Pancreas (tissue), 10 donors: ENCODE measurements around the gene FHOD3. TPM values are rescaled to one million over a fixed set of nuclear protein-coding genes. Genes with fewer than 3 reads are reported as not detected.

Experiments used
- ATAC-seq, 4 donors: fragments of 200-7000 bp; cut with Tn5 transposase; one replicate each; pipeline versions ENCODE4 v1.8.0 to v1.9.1; 2020; ENCODE audit warnings: mild to moderate bottlenecking in 4 of 4, moderate library complexity in 4 of 4
- DNase-seq, 6 donors: peaks; one replicate each; pipeline ENCODE4 v3.0.0-alpha.2; 2020
- FAIRE-seq: peaks from 2 replicates; lab custom pipeline; 2012; peaks lifted over from hg19 to GRCh38; lab: Jason Lieb, UNC
- H3K27ac ChIP-seq, 4 donors: fragments of 200-600 bp; sonication (generic); 1 replicate in 3 of 4; 2 replicates in 1 of 4; pipeline versions ENCODE4 v1.5.0 to v1.8.0; 2020
- H3K27me3 ChIP-seq, 4 donors: fragments of 200-600 bp; one replicate each; pipeline ENCODE4 v1.8.0; 2021
- H3K36me3 ChIP-seq, 3 donors: fragments of 200-600 bp; sonication (generic) in 1 of 3; one replicate each; pipeline versions ENCODE4 v1.5.0 to v1.8.0; 2020 to 2021
- H3K4me1 ChIP-seq, 3 donors: fragments of 200-600 bp; one replicate each; pipeline ENCODE4 v1.8.0; 2021
- H3K4me3 ChIP-seq, 4 donors: fragments of 200-600 bp; sonication (generic) in 2 of 4; one replicate each; pipeline versions ENCODE4 v1.5.0 to v1.8.0; 2020 to 2021
- H3K9me3 ChIP-seq, 4 donors: fragments of 200-600 bp; one replicate each; pipeline ENCODE4 v1.8.0; 2021
- WGBS, 2 donors: extraction: QIAGEN DNeasy Blood & Tissue Kit; methylation state at CpG; one replicate each; pipeline ENCODE4 v1.1.7; 2013; 5-methylcytosine and 5-hydroxymethylcytosine counted together
- intact Hi-C, 3 donors: fragments of 100-400 bp; cut with DNase I; formaldehyde crosslinking; loops; one replicate each; pipeline versions ENCODE4 v1.11.1 to v1.14.2; 2022
- polyA plus RNA-seq, 2 donors: library from polyadenylated mRNA; stranded (reverse); fragments of 200-250 nt; gene quantifications; one replicate each; pipeline ENCODE4 v1.2.3, GENCODE V29; 2013
- total RNA-seq, 6 donors: library from RNA; stranded (reverse); fragmentation: NEBNext Ultra II Directional in 4 of 6; extraction: Animal tissue kit (Norgen Biotek cat#: 25700) in 4 of 6; gene quantifications; one replicate each; pipeline versions ENCODE4 v1.2.1 to v1.2.4, GENCODE V29; 2021 to 2023
- TF ChIP-seq, protein P1 (sequence below), 4 donors: fragments of 200-600 bp; sonication (generic) in 3 of 4; IDR thresholded peaks; one replicate each; pipeline versions ENCODE4 v1.5.0 to v1.8.0; 2021; ENCODE audit warnings: antibody characterized with exemption in 4 of 4
- donor health status: healthy with polysubstance abuse.
- donor health status: DM: no; HTN: no; CAD: no; lungs with moderate emphysema.
- donor health status: DM: no; HTN: no; CAD: no.
- donor health status: control.
- donor health status: control.
- donor health status: Bipolar disorder and iron deficiency.
- donor health status: DM: yes; HTN: yes; CAD: no.
- donor health status: DM: no; HTN: no; CAD: no.
- donor health status: DM: no; HTN: no; CAD: no.
- donor health status: DM: yes; HTN: yes; CAD: no.

The FHOD3 gene
- total RNA-seq (1 to 10 TPM in 2 of 6 donors, under 1 TPM in 4; 0.25 to 4.3 (median 0.76) TPM), polyA plus RNA-seq (1 to 10 TPM; 1.6 to 1.7 TPM)

DNA sequence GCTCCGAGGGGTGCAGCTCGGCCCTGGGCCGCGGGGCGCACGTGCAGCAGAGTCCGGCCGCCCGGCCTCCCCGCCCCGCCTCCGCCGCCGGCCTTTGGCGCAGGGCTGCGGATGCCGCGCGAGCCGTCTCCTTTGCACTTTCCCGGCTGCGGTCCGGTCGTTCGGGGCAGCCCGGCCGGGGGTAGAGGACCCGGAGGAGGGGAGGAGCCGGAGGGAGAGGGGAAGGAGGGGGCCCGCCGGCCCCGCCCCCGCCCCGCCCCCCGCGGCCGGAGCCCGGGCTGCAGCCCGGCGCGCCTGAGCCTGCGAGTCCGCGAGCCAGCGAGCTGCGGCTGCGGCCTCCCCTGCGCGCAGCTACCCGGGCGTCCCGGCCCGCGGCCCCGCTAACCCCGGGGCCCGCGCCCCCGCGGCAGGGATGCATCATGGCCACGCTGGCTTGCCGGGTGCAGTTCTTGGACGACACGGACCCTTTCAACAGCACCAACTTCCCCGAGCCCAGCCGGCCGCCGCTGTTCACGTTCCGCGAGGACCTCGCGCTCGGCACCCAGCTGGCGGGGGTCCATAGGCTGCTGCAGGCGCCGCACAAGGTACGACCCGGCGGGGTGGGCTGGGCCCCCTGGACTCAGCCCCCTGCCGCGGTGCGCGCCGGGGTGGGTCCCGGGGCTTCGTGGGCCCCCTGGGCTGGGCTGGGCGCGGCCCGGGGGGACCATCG is at the start of gene FHOD3:
TSS of gene FHOD3 (plus strand) at position 297 of the 709 bp plus-strand sequence. CDS start at position 420, 123 bp downstream.
- Histone ChIP-seq H3K4me1 (peaks cover 0 to 4% (median 0%) of the 10 kb centered on the region in 3 donors), H3K4me3 (peak within 1 kb of the TSS; percentile 26 to 70 (median 63)), H3K36me3 (no peaks in the 10 kb centered on the region), H3K27ac (peak within 1 kb of the TSS in 1 of 4 donors; percentile 30), H3K27me3 (no peaks in the 10 kb centered on the region), H3K9me3 (no peaks in the 10 kb centered on the region)
- WGBS, 2 donors = 0 to 1% methylated on average over 55 to 91 of the region's 91 CpGs
- no peak for FAIRE-seq
- TF ChIP-seq, protein P1, sequence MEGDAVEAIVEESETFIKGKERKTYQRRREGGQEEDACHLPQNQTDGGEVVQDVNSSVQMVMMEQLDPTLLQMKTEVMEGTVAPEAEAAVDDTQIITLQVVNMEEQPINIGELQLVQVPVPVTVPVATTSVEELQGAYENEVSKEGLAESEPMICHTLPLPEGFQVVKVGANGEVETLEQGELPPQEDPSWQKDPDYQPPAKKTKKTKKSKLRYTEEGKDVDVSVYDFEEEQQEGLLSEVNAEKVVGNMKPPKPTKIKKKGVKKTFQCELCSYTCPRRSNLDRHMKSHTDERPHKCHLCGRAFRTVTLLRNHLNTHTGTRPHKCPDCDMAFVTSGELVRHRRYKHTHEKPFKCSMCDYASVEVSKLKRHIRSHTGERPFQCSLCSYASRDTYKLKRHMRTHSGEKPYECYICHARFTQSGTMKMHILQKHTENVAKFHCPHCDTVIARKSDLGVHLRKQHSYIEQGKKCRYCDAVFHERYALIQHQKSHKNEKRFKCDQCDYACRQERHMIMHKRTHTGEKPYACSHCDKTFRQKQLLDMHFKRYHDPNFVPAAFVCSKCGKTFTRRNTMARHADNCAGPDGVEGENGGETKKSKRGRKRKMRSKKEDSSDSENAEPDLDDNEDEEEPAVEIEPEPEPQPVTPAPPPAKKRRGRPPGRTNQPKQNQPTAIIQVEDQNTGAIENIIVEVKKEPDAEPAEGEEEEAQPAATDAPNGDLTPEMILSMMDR (IDR thresholded peaks at IDR 0.05) = no peak
- peak; percentile 63 to 83 (median 75) for DNase-seq
- intact Hi-C loops = no loop called here
- peak; percentile 78 to 89 (median 82) for ATAC-seq

DNA sequence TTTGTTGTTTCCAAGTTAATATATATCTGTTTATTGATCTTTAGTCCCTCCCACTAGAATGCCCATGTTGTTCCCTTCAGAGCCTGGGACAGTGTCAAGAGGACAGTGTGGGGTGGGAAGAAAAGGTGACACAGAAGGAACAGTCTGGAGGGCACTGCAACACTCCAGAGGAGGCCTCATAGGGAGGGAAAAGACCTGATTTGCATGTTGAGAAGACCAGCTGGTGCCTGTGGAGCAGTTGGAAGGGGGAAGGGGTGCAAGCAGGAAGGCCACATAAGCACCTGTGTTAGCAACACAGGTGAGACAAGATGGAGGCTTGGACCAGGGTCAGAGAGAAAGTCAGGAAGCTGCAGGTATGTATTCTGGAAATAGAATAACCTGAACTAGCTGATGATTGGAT is 48.1 kb upstream of the FHOD3 start:
- no peak overlapping the region for H3K4me3 ChIP-seq
- H3K36me3 ChIP-seq = no peaks in the 10 kb centered on the region
- no peaks in the 10 kb centered on the region for H3K9me3 ChIP-seq
- intact Hi-C loops = no loop called here
- TF ChIP-seq, protein P1 (IDR thresholded peaks at IDR 0.05) = no peak
- H3K27me3 ChIP-seq = no peaks in the 10 kb centered on the region
- no peak overlapping the region for H3K27ac ChIP-seq
- H3K4me1 ChIP-seq = no peaks in the 10 kb centered on the region
- DNase-seq = no peak
- FAIRE-seq = no peak
- no peak for ATAC-seq

DNA sequence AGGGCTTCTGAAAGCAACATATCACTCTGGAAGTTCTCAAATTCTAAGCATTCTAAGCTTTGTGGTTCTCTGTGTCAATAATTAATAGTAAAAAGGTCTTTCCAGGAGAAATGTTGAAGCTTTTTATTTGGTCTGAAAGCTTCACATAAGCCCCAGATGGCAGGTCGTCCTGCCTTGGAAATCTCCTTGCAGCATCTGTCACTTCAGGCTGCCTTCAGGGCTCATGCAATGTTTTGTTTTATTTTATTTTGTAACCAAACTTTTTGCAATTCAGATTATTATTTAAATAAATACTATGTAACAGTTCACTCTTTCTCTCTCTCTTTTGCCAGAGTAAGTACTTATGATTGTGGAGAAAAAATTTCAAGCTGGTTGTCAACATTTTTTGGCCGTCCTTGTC is 46.7 kb upstream of the FHOD3 start:
- Histone ChIP-seq H3K27ac (no peak overlapping the region), H3K9me3 (no peaks in the 10 kb centered on the region), H3K4me3 (no peak overlapping the region), H3K4me1 (no peaks in the 10 kb centered on the region), H3K27me3 (no peaks in the 10 kb centered on the region), H3K36me3 (no peaks in the 10 kb centered on the region)
- TF ChIP-seq, protein P1 (IDR thresholded peaks at IDR 0.05) = no peak
- WGBS, 2 donors = 75 to 86% methylated on average over 2 of the region's 2 CpGs
- ATAC-seq = no peak
- intact Hi-C loops = no loop called here
- DNase-seq = no peak
- no peak for FAIRE-seq

DNA sequence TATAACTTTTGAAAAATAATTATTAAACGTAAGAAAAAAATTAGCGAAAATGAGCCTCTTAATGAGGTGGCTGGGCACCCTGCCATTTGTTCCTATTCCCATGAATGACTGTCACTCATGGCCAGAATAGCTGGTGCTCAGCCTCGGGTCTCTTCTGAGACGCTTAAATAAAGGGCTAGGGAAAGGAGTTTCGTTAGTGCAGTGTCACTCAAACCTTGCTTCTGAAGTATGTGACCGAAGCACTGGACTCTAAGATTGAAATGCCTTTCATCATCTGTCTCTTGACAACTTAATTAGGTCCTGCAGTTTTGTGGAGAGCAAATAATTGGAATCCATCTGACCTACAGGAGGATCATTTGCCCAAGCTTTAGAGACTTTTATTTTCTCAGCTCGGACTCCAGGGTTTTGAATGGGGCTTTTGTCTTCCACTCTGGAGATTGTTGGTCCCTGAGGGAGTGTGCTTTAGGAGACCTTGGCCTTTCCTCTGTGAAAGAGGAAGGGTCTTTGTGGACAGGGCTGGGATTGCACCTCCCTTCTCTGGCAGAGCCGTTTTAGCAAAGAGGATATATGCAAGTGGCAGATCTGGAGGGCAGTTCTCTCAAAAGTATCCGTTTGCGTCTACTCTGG is 42.3 kb upstream of the FHOD3 start:
- TF ChIP-seq, protein P1 (IDR thresholded peaks at IDR 0.05) = no peak
- intact Hi-C loops = no loop called here
- ATAC-seq (no peak), FAIRE-seq (no peak), DNase-seq (no peak)
- Histone ChIP-seq H3K9me3 (no peaks in the 10 kb centered on the region), H3K4me3 (no peak overlapping the region), H3K4me1 (no peaks in the 10 kb centered on the region), H3K36me3 (no peaks in the 10 kb centered on the region), H3K27ac (no peak overlapping the region), H3K27me3 (no peaks in the 10 kb centered on the region)
- 70 to 74% methylated on average over 10 of the region's 10 CpGs for WGBS, 2 donors

DNA sequence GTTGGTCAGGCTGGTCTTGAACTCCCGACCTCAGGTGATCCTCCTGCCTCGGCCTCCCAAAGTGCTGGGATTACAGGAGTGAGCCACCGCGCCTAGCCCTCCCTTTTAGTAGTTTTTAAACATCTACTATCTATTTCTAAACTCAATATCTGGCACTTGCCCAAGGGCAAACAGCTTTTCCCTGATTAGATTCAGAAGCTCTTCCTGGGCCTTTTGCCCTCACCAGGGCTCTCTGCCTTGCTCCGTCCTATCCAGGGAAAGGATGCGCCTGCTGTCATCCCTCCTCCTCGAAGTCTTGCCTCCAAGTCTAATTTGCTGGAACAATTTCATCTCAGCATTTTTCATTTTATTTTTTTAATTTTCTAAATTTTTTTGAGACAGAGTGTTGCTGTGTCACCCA is 41.4 kb upstream of the FHOD3 start:
- ATAC-seq = no peak
- H3K36me3 ChIP-seq = no peaks in the 10 kb centered on the region
- FAIRE-seq = no peak
- no peak overlapping the region for H3K27ac ChIP-seq
- H3K4me3 ChIP-seq = no peak overlapping the region
- TF ChIP-seq, protein P1 (IDR thresholded peaks at IDR 0.05) = no peak
- DNase-seq = no peak
- no peaks in the 10 kb centered on the region for H3K27me3 ChIP-seq
- no peaks in the 10 kb centered on the region for H3K9me3 ChIP-seq
- 84 to 90% methylated on average over 7 of the region's 7 CpGs for WGBS, 2 donors
- intact Hi-C loops = no loop called here
- no peaks in the 10 kb centered on the region for H3K4me1 ChIP-seq
